Anterior cingulate cortex (tissue), 58 donors: ENCODE data around the gene AZGP1.
A peak's percentile ranks its signal among the peaks of the same experiment; 100 is the strongest.
"Not testable (repeated sequence)": the region's sequence is repeated elsewhere in the genome, so short reads cannot be mapped to it uniquely, and the experiment has no call there.

Experiments used
- DNase-seq, 58 donors: peaks; one replicate each; lab custom pipeline; 2025; lab: John Stamatoyannopoulos, UW

The AZGP1 gene

GRCh38 chr7:99975782-99976521, at the start of gene AZGP1:
Gene AZGP1, minus strand, starts transcription at chr7:99976031. Its CDS starts 11 bp downstream, at chr7:99976020.
- peak in 10 of 58 donors; percentile 1 to 45 (median 18) for DNase-seq

- DNase-seq = no peak
Observed at GRCh38 chr7:100024020-100024619, 48.3 kb upstream of the AZGP1 start.

- no peak for DNase-seq
Observed at GRCh38 chr7:100023526-100023925, 47.7 kb upstream of the AZGP1 start.

- no peak for DNase-seq
Observed at GRCh38 chr7:100022621-100023020, 46.8 kb upstream of the AZGP1 start.

DNA sequence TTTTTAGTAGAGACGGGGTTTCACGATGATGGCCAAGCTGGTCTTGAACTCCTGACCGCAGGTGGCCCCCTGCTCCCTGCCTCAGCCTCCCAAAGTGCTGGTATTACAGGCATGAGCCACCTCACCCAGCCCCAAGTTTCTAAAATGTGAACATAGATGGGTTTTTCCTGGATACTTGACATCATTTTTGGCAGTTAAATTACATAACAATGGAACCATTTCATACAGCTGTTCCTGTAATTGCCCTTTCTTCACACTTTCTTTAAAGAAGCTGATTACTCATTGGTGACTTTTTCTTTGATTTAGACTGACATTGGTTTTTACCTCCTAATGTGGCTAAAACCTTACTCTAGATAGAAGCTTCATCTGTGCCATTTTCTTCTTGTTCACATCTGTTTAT, 45.5 kb upstream of the AZGP1 start:
- DNase-seq = no peak

DNA sequence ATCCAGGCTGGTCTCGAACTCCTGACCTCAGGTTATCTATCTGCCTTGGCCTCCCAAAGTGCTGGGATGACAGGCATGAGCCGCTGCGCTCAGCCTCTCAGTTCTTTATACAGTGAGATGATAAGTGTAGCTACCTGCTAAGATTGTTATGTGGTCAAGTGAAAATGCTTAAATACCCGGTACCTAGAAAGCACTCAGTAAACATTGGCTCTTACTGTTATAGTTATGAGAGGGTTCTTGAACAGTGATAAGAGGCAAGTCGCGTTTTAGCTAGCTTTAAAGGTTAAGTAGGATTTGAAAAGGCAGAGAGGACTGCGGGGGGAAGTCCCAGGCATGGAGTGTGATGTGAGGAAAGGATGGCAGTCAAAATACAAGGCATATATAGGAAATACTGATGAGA, 44.1 kb upstream of the AZGP1 start:
- no peak for DNase-seq

DNA sequence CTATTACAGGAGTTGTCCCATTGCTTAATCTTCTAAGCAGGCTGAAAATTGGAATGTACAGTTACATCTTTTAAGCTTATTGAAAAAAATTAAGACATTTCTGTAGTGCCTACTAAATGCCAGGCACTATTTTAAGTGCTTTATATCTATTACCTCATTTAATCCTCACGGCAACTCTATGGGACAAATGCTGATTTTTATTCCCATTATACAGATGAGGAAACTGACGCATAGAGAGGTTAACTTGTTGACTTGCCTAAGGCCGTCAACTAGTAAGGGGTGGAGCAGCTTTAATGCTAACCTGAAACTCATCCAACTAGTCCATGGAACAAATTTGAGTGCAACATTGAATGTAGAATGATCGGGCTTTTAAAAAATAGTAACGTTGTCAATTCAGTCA, 42.0 kb upstream of the AZGP1 start:
- no peak for DNase-seq

DNA sequence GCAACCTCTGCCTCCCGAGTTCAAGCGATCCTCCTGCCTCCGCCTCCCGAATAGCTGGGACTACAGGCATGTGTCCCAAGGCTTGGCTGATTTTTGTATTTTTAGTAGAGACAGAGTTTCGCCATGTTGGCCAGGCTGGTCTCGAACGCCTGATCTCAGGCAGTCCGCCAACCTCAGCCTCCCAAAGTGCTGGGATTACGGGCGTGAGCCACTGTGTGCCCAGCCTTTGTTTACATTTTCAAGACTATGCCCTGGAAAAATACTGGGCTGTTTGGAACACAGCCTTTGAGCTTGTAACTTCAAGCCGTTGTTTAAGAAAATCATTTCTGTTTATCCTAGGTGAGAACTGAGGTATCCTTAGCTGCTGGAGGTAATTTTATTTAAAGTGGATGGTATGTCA, 41.5 kb upstream of the AZGP1 start:
- peak in 7 of 58 donors; percentile 5 to 15 (median 11) for DNase-seq

DNA sequence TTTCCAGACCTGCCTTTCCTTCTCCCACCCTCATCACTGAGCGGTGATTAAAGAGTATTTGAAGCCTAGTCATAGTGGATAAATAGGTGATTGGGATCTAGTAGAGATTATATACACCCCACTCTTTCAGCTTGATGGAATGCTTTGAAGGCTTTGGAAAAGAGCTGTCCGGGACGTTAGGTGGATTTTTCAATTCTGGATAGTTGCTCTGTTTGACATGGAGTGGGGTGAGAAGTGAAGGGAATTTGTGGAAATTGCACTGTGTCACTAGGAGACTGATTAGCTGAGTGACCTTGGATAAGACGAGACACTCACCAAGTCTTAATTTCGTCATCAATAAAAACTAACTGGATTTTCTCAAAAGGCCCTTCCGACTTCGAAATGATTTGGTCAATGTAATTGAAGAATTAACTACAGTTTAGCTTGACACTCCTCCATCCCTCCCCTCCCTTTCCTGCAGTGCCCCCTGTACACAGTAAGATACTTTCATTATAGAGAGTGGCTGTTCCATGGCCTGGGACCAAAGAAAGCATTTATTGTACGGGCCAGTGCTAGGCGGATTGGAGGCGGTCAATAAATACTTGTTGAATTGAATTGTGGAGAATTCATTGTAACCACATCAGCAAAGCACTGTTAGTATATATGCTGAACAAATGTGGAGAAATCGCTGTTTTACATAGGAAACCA, 40.5 kb upstream of the AZGP1 start:
- DNase-seq = peak in 42 of 58 donors; percentile 3 to 90 (median 50)

- peak; percentile 15 to 92 (median 82) for DNase-seq
Observed at GRCh38 chr7:100015232-100016214, 39.7 kb upstream of the AZGP1 start, which contains the start of gene ZKSCAN1. Gene ZKSCAN1, plus strand, starts transcription at chr7:100015596. Its CDS starts 7,911 bp downstream, at chr7:100023507.

DNA sequence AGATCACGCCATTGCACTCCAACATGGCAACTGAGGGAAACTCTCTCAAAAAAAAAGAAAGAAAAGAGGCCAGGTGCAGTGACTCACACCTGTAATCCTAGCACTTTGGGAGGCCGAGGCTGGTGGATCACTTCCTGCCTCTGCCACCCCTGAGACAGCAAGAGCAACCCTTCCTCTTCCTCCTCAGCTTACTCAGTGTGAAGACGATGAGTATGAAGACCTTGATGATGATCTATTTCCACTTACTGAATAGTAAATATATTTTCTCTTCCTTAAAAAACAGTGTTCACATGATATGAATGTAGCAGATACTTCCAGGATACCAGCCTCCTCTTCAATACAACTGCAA, 37.5 kb upstream of the AZGP1 start:
- DNase-seq = no peak

GRCh38 chr7:100012385-100013327, 36.8 kb upstream of the AZGP1 start:
- peak in 1 of 58 donors; percentile 9 for DNase-seq

DNA sequence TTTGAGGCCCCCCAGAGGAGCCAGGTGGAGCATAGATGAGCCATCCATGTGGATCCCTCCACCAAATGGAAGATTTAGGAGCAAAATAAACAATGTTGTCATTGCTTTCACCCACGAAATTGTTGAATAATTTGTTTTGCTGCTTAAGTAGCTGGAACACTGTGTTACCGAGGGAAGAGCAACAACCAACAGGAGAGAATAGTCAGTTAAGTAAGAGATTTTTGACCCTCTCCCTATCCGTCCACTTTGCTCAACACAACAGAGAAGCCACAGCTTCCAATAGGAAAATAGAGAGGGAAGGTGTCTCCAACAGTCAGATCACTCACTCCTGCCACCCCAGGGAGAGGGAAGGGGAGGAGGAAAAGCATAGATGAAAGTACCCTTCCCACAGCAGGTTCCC, 35.7 kb upstream of the AZGP1 start:
- DNase-seq = peak in 1 of 58 donors; percentile 1

GRCh38 chr7:100010901-100011300, 35.1 kb upstream of the AZGP1 start:
- no peak for DNase-seq

DNA sequence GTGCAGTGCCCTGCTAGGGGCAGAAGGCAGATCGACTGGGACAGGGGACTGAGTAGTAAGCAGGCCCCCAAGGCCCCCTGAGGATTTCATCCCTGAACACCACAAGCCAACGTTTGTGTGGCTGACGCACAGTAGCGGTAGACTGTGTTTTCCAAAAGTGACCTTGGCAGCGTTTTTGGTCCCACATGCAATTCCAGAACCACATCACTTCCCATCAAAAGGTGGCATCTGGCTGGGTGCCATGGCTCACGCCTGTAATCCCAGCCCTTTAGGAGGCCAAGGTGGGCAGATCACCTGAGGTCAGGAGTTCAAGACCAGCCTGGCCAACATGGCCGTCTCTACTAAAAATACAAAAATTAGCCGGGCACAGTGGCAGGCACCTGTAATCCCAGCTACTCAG, 34.1 kb upstream of the AZGP1 start:
- DNase-seq = not testable (repeated sequence)

DNA sequence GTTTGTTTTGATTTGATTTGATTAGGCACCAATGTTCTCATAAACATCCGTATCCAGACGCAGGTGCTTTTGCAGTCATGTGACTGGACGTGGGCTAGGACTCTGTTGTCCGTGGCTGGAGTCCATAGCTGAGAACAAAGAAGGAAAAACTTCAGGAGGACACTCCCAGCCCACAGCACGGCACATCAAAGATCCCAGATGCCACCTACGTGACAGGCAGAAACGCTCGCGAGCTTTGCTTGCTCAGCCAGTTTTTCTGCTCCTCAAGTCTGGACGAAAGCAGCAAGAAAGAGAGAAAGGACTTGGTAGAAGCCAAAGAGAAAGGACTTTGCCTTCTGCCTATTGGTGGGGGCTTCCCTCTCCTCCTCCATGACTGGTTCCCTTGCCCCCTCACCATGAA, 32.7 kb upstream of the AZGP1 start:
- no peak for DNase-seq

- no peak for DNase-seq
Observed at GRCh38 chr7:100007887-100008286, 32.1 kb upstream of the AZGP1 start.

DNA sequence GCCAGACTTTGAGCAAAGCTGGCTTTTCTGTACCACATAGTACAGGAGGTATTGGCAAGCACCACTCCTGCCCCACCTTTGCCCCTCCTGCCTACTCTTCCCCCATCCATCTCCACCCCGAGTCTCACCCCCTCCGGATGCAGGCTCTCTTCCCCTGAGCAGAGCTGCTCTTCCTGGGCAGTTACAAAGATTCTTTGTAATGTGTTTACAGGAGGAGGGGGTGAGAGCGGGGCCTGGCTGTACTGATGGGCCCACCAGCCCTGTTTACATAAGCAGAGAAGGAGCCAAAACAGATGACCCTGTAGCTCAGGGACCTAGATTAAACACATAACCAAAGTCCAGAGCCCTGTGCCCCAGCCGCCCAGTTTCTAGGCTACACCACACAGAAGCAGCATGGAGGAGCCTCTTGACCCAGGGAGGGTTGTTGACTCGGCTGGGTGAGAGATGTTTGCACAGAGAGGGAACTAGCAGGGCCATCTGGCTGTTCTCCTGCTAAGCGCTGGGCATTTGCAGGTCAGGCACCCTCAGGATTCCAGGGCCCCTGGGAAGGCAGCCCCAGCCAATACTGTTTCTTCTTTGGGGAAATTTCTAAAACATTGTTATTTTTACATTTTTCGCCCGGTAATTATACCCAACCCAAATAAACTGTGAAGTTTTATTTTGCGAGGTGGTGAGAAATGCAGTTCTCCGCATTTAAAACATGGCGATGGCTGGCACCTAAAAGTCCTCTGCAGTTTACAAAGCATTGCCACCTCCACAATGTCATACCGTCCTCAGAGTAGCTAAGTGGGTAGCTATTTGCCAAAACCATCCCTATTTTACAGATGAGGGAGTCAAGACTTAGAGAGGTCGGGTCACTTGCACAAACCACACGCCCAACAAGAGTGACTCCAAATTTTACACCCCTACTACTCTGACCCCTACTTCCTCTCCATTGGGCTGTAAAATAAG, 28.2 kb upstream of the AZGP1 start:
- DNase-seq = peak in 42 of 58 donors; percentile 6 to 81 (median 48)
